GM23338 (cell line): Measurements from ENCODE around the gene LYL1. TPM values are rescaled to one million over a fixed set of nuclear protein-coding genes. Genes with fewer than 3 reads are reported as not detected.

Experiments
- ATAC-seq: fragments of 200-7000 bp; cut with Tn5 transposase; 3 replicates; pipeline ENCODE4 v1.9.1; 2020
- DNase-seq: peaks from one replicate; pipeline ENCODE4 v3.0.0-alpha.2; 2015; ENCODE audit warnings: low spot score
- H2AFZ ChIP-seq: fragments of 200-600 bp; sonication (generic); 2 replicates; pipeline ENCODE4 v1.8.0; 2016; ENCODE audit warnings: antibody characterized with exemption, mild to moderate bottlenecking, moderate library complexity
- H3F3A ChIP-seq: fragments of 200-600 bp; sonication (generic); replicated peaks from 2 replicates; pipeline ENCODE4 v1.8.0; 2017; ENCODE audit warnings: antibody characterized with exemption, mixed run types, low read depth
- H3K27ac ChIP-seq: fragments of 200-600 bp; sonication (generic); 2 replicates; pipeline ENCODE4 v1.6.1; 2016; ENCODE audit warnings: low read depth
- H3K27me3 ChIP-seq: fragments of 200-600 bp; sonication (generic); 2 replicates; pipeline ENCODE4 v1.8.0; 2016; ENCODE audit warnings: mild to moderate bottlenecking, mixed run types, moderate library complexity; ENCODE audit not compliant: insufficient read depth
- H3K36me3 ChIP-seq: fragments of 200-600 bp; sonication (generic); 2 replicates; pipeline ENCODE4 v1.8.0; 2016; ENCODE audit warnings: mild to moderate bottlenecking; ENCODE audit not compliant: insufficient read depth
- H3K4me1 ChIP-seq: fragments of 200-600 bp; sonication (generic); 2 replicates; pipeline ENCODE4 v1.8.0; 2016; ENCODE audit warnings: mild to moderate bottlenecking, moderate library complexity; ENCODE audit not compliant: insufficient read depth
- H3K4me2 ChIP-seq: fragments of 200-600 bp; sonication (generic); 2 replicates; pipeline ENCODE4 v1.7.1; 2017; ENCODE audit warnings: mixed run types
- H3K4me3 ChIP-seq: fragments of 200-600 bp; sonication (generic); 2 replicates; pipeline ENCODE4 v1.6.1; 2016; ENCODE audit warnings: mixed run types
- H3K79me2 ChIP-seq: fragments of 200-600 bp; sonication (generic); replicated peaks from 2 replicates; pipeline ENCODE4 v1.8.0; 2017; ENCODE audit warnings: mild to moderate bottlenecking; ENCODE audit not compliant: insufficient read depth
- H3K9me2 ChIP-seq: fragments of 200-600 bp; sonication (generic); 2 replicates; pipeline ENCODE4 v1.8.0; 2017; ENCODE audit not compliant: insufficient read depth
- H4K20me1 ChIP-seq: fragments of 200-600 bp; sonication (generic); replicated peaks from 2 replicates; pipeline ENCODE4 v1.8.0; 2017; ENCODE audit warnings: mild to moderate bottlenecking; ENCODE audit not compliant: insufficient read depth
- H3K27ac Mint-ChIP-seq: 2 replicates; pipeline ENCODE4 v1.8.0; 2020; ENCODE audit warnings: inconsistent platforms, mild to moderate bottlenecking, moderate library complexity, mixed read lengths
- H3K27me3 Mint-ChIP-seq: 3 replicates; pipeline ENCODE4 v1.8.0; 2022; ENCODE audit warnings: low read depth, mild to moderate bottlenecking, moderate library complexity, mixed read lengths, inconsistent platforms; ENCODE audit not compliant: insufficient read depth, poor library complexity
- H3K36me3 Mint-ChIP-seq: 3 replicates; pipeline ENCODE4 v1.8.0; 2021; ENCODE audit warnings: low read depth, mild to moderate bottlenecking, inconsistent platforms, moderate library complexity, mixed read lengths
- H3K4me1 Mint-ChIP-seq: 3 replicates; pipeline ENCODE4 v1.8.0; 2020; ENCODE audit warnings: mild to moderate bottlenecking, inconsistent platforms, mixed read lengths
- H3K4me3 Mint-ChIP-seq: 3 replicates; pipeline ENCODE4 v1.8.0; 2021; ENCODE audit warnings: moderate library complexity, mild to moderate bottlenecking, inconsistent platforms, mixed read lengths
- H3K9me3 Mint-ChIP-seq: 3 replicates; pipeline ENCODE4 v1.8.0; 2020; ENCODE audit warnings: moderate library complexity, mild to moderate bottlenecking, inconsistent platforms, mixed read lengths
- CREB1 ChIP-seq: fragments of 250-450 bp; sonication (Bioruptor Pico); IDR thresholded peaks from 2 replicates; pipeline ENCODE4 v1.5.0; 2020; ENCODE audit warnings: low read depth, mild to moderate bottlenecking, moderate library complexity
- CTCF ChIP-seq, 2 experiments: fragments of 200-600 bp in 1 of 2; sonication (generic) in 1 of 2; conservative IDR thresholded peaks; 2 replicates each; pipeline versions ENCODE4 v1.5.1 to v1.6.1; 2016 to 2017; ENCODE audit warnings: antibody characterized with exemption in 2 of 2, low read depth in 2 of 2, mild to moderate bottlenecking in 2 of 2, moderate library complexity in 1 of 2
- ETS1 ChIP-seq: IDR thresholded peaks from 2 replicates; pipeline ENCODE4 v1.6.1; 2016; ENCODE audit warnings: antibody characterized with exemption
- EZH2 ChIP-seq: fragments of 200-600 bp; sonication (generic); IDR thresholded peaks from one replicate; pipeline ENCODE4 v1.8.0; 2017; ENCODE audit warnings: antibody characterized with exemption, mild to moderate bottlenecking, low read depth; ENCODE audit not compliant: unreplicated experiment
- EZH2phosphoT487 ChIP-seq: fragments of 200-600 bp; sonication (generic); IDR thresholded peaks from one replicate; pipeline ENCODE4 v1.8.1; 2018; ENCODE audit warnings: antibody characterized with exemption; ENCODE audit not compliant: unreplicated experiment
- JUNB ChIP-seq: IDR thresholded peaks from one replicate; pipeline ENCODE4 v1.6.1; 2016; ENCODE audit warnings: antibody characterized with exemption; ENCODE audit not compliant: unreplicated experiment
- NANOG ChIP-seq: IDR thresholded peaks from 2 replicates; pipeline ENCODE4 v1.6.1; 2016; ENCODE audit warnings: antibody characterized with exemption, borderline replicate concordance
- POLR2AphosphoS5 ChIP-seq: IDR thresholded peaks from 2 replicates; pipeline ENCODE4 v1.6.1; 2016; ENCODE audit warnings: antibody characterized with exemption, low read depth
- REST ChIP-seq: IDR thresholded peaks from one replicate; pipeline ENCODE4 v1.6.1; 2018; ENCODE audit warnings: antibody characterized with exemption; ENCODE audit not compliant: unreplicated experiment
- STAT1 ChIP-seq: IDR thresholded peaks from one replicate; pipeline ENCODE4 v1.6.1; 2016; ENCODE audit warnings: antibody characterized with exemption; ENCODE audit not compliant: unreplicated experiment
- ZNF114 ChIP-seq: fragments of 250-450 bp; sonication (Bioruptor Pico); IDR thresholded peaks from 2 replicates; pipeline ENCODE4 v1.5.0; 2020; ENCODE audit warnings: mild to moderate bottlenecking, moderate library complexity
- ZNF331 ChIP-seq: fragments of 250-450 bp; sonication (Bioruptor Pico); IDR thresholded peaks from 2 replicates; pipeline ENCODE4 v1.5.0; 2020; ENCODE audit warnings: low read depth, mild to moderate bottlenecking, moderate library complexity
- polyA plus RNA-seq: library from polyadenylated mRNA; unstranded; fragments of >200 nt; fragmentation: Nextera tagmentation; extraction: Ambion mirVana; gene quantifications from 2 replicates; pipeline ENCODE4 v1.2.1, GENCODE V29; 2016
- total RNA-seq: library from RNA; depleted of rRNA; stranded (reverse); fragments of >200 nt; shearing (Covaris generic); gene quantifications from 2 replicates; pipeline ENCODE4 v1.2.3, GENCODE V29; 2014

The LYL1 gene
- total and polyA plus RNA-seq, 2 experiments from 2014 or later = 1.2 to 2.2 TPM

- Mint-ChIP-seq H3K27me3 (peaks cover 33% of the 10 kb centered on the region), H3K4me1 (peaks cover 5% of the 10 kb centered on the region; the same call in 2 of the 3 replicates), H3K36me3 (peaks cover 11% of the 10 kb centered on the region), H3K4me3 (no peak overlapping the region), H3K27ac (no peak overlapping the region), H3K9me3 (no peaks in the 10 kb centered on the region)
- Histone ChIP-seq H3K27me3 (peaks cover 34% of the 10 kb centered on the region), H3K4me3 (peak overlapping the region; percentile 23; the same call in 1 of the 2 replicates), H4K20me1 (peaks cover 4% of the 10 kb centered on the region; the same call in 1 of the 2 replicates), H3K79me2 (no peaks in the 10 kb centered on the region), H2AFZ (no peak overlapping the region), H3K9me2 (no peaks in the 10 kb centered on the region), H3K4me2 (peak overlapping the region; percentile 71), H3K36me3 (no peaks in the 10 kb centered on the region), H3K4me1 (peaks cover 16% of the 10 kb centered on the region; the same call in 1 of the 2 replicates), H3K27ac (no peak overlapping the region), H3F3A (peaks cover 11% of the 10 kb centered on the region)
- TF ChIP-seq CTCF (conservative IDR thresholded peaks at IDR 0.05; ENCODE audit: low read depth in 2 of 2) (peak; percentile 78), EZH2 (no peak), STAT1 (no peak), ZNF114 (CRISPR knock-in tag) (no peak), EZH2phosphoT487 (no peak), POLR2AphosphoS5 (peak; percentile 13; the same call in 1 of the 2 replicates)
- DNase-seq (peak; percentile 81), ATAC-seq (peak; percentile 60)
Measured at GRCh38 chr19:13104360-13104847, 1.7 kb upstream of the LYL1 start.

- peaks cover 7% of the 10 kb centered on the region for H3K36me3 Mint-ChIP-seq
- TF ChIP-seq CREB1 (CRISPR knock-in tag) (no peak), CTCF (conservative IDR thresholded peaks at IDR 0.05; ENCODE audit: low read depth in 2 of 2) (no peak), ZNF114 (CRISPR knock-in tag) (no peak), JUNB (no peak), EZH2phosphoT487 (no peak), ETS1 (no peak), STAT1 (no peak), POLR2AphosphoS5 (no peak), EZH2 (no peak), ZNF331 (CRISPR knock-in tag) (no peak), NANOG (no peak), REST (no peak)
Measured at GRCh38 chr19:13103581-13104359, 1.1 kb upstream of the LYL1 start.

More at GRCh38 chr19:13103581-13104359, 1.1 kb upstream of the LYL1 start:
- Histone ChIP-seq H3K4me2 (peak overlapping the region; percentile 83), H2AFZ (no peak overlapping the region), H3K27me3 (peaks cover 40% of the 10 kb centered on the region), H3F3A (peaks cover 15% of the 10 kb centered on the region), H3K36me3 (no peaks in the 10 kb centered on the region), H3K9me2 (no peaks in the 10 kb centered on the region), H3K27ac (no peak overlapping the region), H3K4me1 (peaks cover 18% of the 10 kb centered on the region; the same call in 1 of the 2 replicates), H4K20me1 (peaks cover 4% of the 10 kb centered on the region; the same call in 1 of the 2 replicates), H3K4me3 (0 out of 2 replicates have a peak overlapping the region, but pooled peaks have one; percentile 56), H3K79me2 (no peaks in the 10 kb centered on the region)
- Mint-ChIP-seq H3K4me3 (no peak overlapping the region), H3K27me3 (peaks cover 34% of the 10 kb centered on the region), H3K9me3 (no peaks in the 10 kb centered on the region), H3K27ac (no peak overlapping the region), H3K4me1 (peaks cover 5% of the 10 kb centered on the region; the same call in 2 of the 3 replicates)
- DNase-seq (no peak), ATAC-seq (no peak)
